GM21526 (cell line): ENCODE results near the gene PANX2.

ENCODE experiments used
- ATAC-seq: cut with Tn5 transposase; IDR thresholded peaks from one replicate; pipeline ENCODE4 v1.9.1; 2021; ENCODE audit warnings: moderate library complexity; ENCODE audit not compliant: unreplicated experiment, low FRiP score

Gene PANX2

GRCh38 chr22:50225200-50225969, 54.9 kb downstream of the PANX2 start:
- ATAC-seq: no peak

- no peak for ATAC-seq
Observed at GRCh38 chr22:50226063-50226874, 55.7 kb downstream of the PANX2 start.

- ATAC-seq: no peak
Observed at GRCh38 chr22:50226875-50227165, 56.3 kb downstream of the PANX2 start.

GRCh38 chr22:50227579-50228215, 57.2 kb downstream of the PANX2 start:
- ATAC-seq: no peak

GRCh38 chr22:50228366-50228765, 57.8 kb downstream of the PANX2 start:
- ATAC-seq: no peak

- ATAC-seq: no peak
Observed at GRCh38 chr22:50229370-50229769, 58.8 kb downstream of the PANX2 start.
